ENCODE data around the gene PLA2R1. TPM values are rescaled to one million over a fixed set of nuclear protein-coding genes. Genes with fewer than 3 reads are reported as not detected.

PLA2R1 gene
- total and polyA plus RNA-seq, 10 of the 15 experiments (the other 5 are each of a cell fraction or from before 2014, with no cell fraction given) = 0.01 to 0.05 (median 0.02) TPM; not detected in 6

DNA sequence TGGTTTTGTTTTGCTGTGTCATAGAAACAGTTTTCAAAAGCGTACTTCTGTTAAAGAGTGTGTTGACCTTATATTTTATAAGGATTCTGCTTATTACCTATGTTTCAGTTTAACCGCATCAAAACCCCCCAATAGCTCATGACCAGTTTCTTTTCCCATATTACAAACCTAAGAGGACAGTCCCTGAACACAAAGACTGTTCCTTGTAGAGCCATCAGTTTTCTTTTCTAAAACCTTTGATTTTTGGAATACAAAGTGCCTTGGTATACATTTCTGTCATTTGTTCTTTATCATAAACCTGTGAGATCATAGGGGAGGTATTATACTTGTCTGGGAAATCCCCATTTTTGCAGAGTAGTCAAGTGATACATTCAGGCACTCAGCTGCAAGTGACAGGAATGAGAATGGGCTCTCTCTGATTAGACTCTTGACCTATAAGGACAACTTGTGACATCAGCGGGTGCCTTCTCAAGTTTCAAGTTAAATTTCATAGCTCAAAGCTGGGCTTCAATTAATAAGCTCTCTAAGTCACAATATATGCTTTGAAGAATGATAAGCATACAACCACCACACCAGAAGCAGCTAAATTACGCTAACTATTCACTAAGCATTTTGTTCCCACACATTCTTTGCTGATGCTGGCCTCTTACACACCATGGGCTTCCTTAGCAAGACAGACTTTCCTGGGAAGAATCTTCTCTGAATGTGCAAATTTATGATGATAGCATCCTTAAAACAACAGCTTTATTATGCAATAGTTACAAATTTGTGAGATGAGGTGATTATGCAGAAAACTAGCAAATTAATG is 167.0 kb downstream of the PLA2R1 start (continued):
- TF ChIP-seq, protein P1, sequence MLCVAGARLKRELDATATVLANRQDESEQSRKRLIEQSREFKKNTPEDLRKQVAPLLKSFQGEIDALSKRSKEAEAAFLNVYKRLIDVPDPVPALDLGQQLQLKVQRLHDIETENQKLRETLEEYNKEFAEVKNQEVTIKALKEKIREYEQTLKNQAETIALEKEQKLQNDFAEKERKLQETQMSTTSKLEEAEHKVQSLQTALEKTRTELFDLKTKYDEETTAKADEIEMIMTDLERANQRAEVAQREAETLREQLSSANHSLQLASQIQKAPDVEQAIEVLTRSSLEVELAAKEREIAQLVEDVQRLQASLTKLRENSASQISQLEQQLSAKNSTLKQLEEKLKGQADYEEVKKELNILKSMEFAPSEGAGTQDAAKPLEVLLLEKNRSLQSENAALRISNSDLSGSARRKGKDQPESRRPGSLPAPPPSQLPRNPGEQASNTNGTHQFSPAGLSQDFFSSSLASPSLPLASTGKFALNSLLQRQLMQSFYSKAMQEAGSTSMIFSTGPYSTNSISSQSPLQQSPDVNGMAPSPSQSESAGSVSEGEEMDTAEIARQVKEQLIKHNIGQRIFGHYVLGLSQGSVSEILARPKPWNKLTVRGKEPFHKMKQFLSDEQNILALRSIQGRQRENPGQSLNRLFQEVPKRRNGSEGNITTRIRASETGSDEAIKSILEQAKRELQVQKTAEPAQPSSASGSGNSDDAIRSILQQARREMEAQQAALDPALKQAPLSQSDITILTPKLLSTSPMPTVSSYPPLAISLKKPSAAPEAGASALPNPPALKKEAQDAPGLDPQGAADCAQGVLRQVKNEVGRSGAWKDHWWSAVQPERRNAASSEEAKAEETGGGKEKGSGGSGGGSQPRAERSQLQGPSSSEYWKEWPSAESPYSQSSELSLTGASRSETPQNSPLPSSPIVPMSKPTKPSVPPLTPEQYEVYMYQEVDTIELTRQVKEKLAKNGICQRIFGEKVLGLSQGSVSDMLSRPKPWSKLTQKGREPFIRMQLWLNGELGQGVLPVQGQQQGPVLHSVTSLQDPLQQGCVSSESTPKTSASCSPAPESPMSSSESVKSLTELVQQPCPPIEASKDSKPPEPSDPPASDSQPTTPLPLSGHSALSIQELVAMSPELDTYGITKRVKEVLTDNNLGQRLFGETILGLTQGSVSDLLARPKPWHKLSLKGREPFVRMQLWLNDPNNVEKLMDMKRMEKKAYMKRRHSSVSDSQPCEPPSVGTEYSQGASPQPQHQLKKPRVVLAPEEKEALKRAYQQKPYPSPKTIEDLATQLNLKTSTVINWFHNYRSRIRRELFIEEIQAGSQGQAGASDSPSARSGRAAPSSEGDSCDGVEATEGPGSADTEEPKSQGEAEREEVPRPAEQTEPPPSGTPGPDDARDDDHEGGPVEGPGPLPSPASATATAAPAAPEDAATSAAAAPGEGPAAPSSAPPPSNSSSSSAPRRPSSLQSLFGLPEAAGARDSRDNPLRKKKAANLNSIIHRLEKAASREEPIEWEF (IDR thresholded peaks at IDR 0.05; ENCODE audit: insufficient replicate concordance, low read depth, low read length) = no peak
- TF ChIP-seq SP1 (IDR thresholded peaks at IDR 0.05; ENCODE audit: low read depth, low read length) (no peak), ATF7 (IDR thresholded peaks at IDR 0.05; ENCODE audit: low read depth) (peak; percentile 91), PAX5 (IDR thresholded peaks at IDR 0.05; ENCODE audit: borderline replicate concordance, low read depth, low read length) (no peak), KAT2A (conservative IDR thresholded peaks at IDR 0.05; ENCODE audit: control insufficient read depth, low read depth, low read length) (no peak), STAT1 (conservative IDR thresholded peaks at IDR 0.05) (no peak), MXI1 (IDR thresholded peaks at IDR 0.05; ENCODE audit: low read depth, low read length) (0 out of 2 replicates have a peak, but pooled peaks have one; percentile 59), FOXM1 (IDR thresholded peaks at IDR 0.05; ENCODE audit: low read depth, low read length) (peak; percentile 94), EZH2 (IDR thresholded peaks at IDR 0.05; ENCODE audit: borderline replicate concordance, control insufficient read depth, low read depth, low read length) (no peak), FOXK2 (IDR thresholded peaks at IDR 0.05) (no peak), TBL1XR1 (IDR thresholded peaks at IDR 0.05; ENCODE audit: low read depth, low read length) (peak; percentile 39; the same call in 1 of the 2 replicates), ZBED1 (IDR thresholded peaks at IDR 0.05; ENCODE audit: borderline replicate concordance) (peak; percentile 66), CBX5 (IDR thresholded peaks at IDR 0.05; ENCODE audit: low read depth) (no peak), HDAC6 (IDR thresholded peaks at IDR 0.05; ENCODE audit: unreplicated experiment) (no peak), MTA2 (IDR thresholded peaks at IDR 0.05; ENCODE audit: low read depth) (peak; percentile 92), BCL11A (IDR thresholded peaks at IDR 0.05; ENCODE audit: low read depth, low read length) (0 out of 2 replicates have a peak, but pooled peaks have one; percentile 15), MYC (IDR thresholded peaks at IDR 0.05; ENCODE audit: insufficient read depth, insufficient read length, insufficient replicate concordance, low read length, severe bottlenecking) (no peak)
- TF ChIP-seq, protein P2, sequence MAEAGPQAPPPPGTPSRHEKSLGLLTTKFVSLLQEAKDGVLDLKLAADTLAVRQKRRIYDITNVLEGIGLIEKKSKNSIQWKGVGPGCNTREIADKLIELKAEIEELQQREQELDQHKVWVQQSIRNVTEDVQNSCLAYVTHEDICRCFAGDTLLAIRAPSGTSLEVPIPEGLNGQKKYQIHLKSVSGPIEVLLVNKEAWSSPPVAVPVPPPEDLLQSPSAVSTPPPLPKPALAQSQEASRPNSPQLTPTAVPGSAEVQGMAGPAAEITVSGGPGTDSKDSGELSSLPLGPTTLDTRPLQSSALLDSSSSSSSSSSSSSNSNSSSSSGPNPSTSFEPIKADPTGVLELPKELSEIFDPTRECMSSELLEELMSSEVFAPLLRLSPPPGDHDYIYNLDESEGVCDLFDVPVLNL (IDR thresholded peaks at IDR 0.05; ENCODE audit: low read depth, low read length) = no peak
- TF ChIP-seq, protein P3, sequence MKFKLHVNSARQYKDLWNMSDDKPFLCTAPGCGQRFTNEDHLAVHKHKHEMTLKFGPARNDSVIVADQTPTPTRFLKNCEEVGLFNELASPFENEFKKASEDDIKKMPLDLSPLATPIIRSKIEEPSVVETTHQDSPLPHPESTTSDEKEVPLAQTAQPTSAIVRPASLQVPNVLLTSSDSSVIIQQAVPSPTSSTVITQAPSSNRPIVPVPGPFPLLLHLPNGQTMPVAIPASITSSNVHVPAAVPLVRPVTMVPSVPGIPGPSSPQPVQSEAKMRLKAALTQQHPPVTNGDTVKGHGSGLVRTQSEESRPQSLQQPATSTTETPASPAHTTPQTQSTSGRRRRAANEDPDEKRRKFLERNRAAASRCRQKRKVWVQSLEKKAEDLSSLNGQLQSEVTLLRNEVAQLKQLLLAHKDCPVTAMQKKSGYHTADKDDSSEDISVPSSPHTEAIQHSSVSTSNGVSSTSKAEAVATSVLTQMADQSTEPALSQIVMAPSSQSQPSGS (IDR thresholded peaks at IDR 0.05; ENCODE audit: low read length) = peak; percentile 85
- TF ChIP-seq, protein P4, sequence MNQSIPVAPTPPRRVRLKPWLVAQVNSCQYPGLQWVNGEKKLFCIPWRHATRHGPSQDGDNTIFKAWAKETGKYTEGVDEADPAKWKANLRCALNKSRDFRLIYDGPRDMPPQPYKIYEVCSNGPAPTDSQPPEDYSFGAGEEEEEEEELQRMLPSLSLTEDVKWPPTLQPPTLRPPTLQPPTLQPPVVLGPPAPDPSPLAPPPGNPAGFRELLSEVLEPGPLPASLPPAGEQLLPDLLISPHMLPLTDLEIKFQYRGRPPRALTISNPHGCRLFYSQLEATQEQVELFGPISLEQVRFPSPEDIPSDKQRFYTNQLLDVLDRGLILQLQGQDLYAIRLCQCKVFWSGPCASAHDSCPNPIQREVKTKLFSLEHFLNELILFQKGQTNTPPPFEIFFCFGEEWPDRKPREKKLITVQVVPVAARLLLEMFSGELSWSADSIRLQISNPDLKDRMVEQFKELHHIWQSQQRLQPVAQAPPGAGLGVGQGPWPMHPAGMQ (IDR thresholded peaks at IDR 0.05; ENCODE audit: borderline replicate concordance) = no peak
